H1 (cell line): ENCODE measurements around the gene NAPA. TPM values are rescaled to one million over a fixed set of nuclear protein-coding genes. Genes with fewer than 3 reads are reported as not detected.

ENCODE experiments used
- CEBPB ChIP-seq: IDR thresholded peaks from 2 replicates; pipeline ENCODE4 v1.6.1; 2012; ENCODE audit warnings: low read depth, low read length
- CTBP2 ChIP-seq: IDR thresholded peaks from 2 replicates; pipeline ENCODE4 v1.7.0; 2011; ENCODE audit warnings: borderline replicate concordance, mild to moderate bottlenecking, moderate library complexity, mixed read lengths, low read length; ENCODE audit not compliant: insufficient read depth, insufficient read length
- POU5F1 ChIP-seq: IDR thresholded peaks from 2 replicates; pipeline ENCODE4 v1.6.1; 2011; ENCODE audit warnings: low read depth, mild to moderate bottlenecking, low read length, moderate library complexity
- polyA plus RNA-seq, 7 experiments: library from polyadenylated mRNA; depleted of rRNA in 3 of 7; stranded (reverse) in 5 of 7; unstranded in 2 of 7; fragments of >200 nt in 5 of 7; fragments of 200-250 nt in 2 of 7; gene quantifications; 1 replicate in 5 of 7; 2 replicates in 1 of 7; 4 replicates in 1 of 7; pipeline versions ENCODE4 v1.2.1 to v1.2.3, GENCODE V29; 2011 to 2013; ENCODE audit warnings: missing spikeins in 2 of 7, mixed read lengths in 2 of 7
- total RNA-seq: library from RNA; stranded (reverse); fragmentation: NEBNext Ultra II Directional; extraction: Animal tissue kit (Norgen Biotek cat#: 25700); gene quantifications from 2 replicates; pipeline ENCODE4 v1.2.1, GENCODE V29; 2021

NAPA gene
- total and polyA plus RNA-seq, 2 of the 8 experiments (the other 6 are each of a cell fraction or from before 2014, with no cell fraction given) = 58.5 to 78.2 TPM

DNA sequence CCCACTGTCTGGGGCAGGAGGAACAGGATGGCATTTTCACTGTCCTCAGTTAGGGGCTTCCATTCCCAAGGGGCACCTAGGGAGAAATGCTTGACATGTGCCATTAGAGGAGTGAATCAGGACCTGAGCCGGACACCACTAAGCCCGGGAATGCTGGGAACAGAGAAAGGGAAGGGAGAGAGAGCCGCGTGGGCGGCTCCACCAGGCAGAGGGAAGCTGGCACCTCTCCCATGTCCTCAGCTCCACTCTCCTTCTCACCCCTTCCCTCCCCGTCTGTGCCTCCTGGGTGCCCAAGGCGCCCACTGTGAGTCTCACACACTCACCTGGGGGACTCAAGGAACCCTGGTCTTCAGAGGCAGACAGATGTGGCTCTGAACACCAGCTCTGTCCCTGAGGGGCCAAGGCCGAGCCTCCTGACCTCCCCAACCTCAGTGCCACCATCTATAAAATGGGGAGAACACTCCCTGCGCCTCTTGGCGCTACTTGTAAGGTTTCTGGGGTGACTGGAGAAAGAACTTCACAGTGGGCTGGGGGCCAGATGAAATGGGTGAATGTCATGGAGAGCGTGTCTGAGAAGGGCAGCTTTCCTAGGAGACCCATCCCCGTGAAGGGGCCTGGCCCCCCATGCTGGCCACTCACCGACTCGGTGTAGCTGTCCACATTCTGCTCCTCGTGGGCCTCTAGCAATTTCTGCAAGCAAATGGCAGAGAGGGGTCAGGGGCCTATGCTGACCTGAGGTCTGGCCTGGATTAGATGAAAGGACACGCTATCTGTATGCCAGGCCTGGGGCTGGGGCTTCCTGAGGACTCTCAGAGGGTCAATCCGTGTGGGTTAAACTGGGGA, 25.6 kb downstream of the NAPA start (continued):
- TF ChIP-seq POU5F1 (no peak), CEBPB (no peak), CTBP2 (no peak)
- TF ChIP-seq, all 59 proteins: peak for 0
